Measurements from ENCODE around the gene LIPE.
"Not testable (repeated sequence)": the region's sequence is repeated elsewhere in the genome, so short reads cannot be mapped to it uniquely, and the experiment has no call there.

DNA sequence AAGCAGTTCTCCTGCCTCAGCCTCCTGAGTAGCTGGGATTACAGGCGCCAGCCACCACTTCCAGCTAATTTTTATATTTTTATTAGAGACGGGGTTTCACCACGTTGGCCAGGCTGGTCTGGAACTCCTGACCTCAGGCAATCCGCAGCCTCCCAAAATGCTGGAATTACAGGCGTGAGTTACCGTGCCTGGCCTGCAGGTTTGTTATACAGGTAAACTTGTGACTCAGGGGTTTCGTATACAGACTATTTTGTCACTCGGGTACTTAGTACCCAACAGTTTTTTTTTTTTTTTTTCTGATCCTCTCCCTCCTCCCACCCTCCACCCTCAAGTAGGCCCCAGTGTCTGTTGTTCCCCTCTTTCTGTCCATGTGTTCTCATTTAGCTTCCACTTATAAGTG is 34.0 kb upstream of the LIPE start:
- TF ChIP-seq, protein P1, sequence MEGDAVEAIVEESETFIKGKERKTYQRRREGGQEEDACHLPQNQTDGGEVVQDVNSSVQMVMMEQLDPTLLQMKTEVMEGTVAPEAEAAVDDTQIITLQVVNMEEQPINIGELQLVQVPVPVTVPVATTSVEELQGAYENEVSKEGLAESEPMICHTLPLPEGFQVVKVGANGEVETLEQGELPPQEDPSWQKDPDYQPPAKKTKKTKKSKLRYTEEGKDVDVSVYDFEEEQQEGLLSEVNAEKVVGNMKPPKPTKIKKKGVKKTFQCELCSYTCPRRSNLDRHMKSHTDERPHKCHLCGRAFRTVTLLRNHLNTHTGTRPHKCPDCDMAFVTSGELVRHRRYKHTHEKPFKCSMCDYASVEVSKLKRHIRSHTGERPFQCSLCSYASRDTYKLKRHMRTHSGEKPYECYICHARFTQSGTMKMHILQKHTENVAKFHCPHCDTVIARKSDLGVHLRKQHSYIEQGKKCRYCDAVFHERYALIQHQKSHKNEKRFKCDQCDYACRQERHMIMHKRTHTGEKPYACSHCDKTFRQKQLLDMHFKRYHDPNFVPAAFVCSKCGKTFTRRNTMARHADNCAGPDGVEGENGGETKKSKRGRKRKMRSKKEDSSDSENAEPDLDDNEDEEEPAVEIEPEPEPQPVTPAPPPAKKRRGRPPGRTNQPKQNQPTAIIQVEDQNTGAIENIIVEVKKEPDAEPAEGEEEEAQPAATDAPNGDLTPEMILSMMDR (IDR thresholded peaks at IDR 0.05), result not testable (repeated sequence)
- TF ChIP-seq POLR2A (IDR thresholded peaks at IDR 0.05), result not testable (repeated sequence)

All from adrenal gland (tissue), 5 donors.